ENCODE results near the gene PRELP. TPM values are rescaled to one million over a fixed set of nuclear protein-coding genes. Genes with fewer than 3 reads are reported as not detected.

PRELP gene
- total RNA-seq, 4 donors from 2014 or later = 63.1 to 140 (median 80.8) TPM

DNA sequence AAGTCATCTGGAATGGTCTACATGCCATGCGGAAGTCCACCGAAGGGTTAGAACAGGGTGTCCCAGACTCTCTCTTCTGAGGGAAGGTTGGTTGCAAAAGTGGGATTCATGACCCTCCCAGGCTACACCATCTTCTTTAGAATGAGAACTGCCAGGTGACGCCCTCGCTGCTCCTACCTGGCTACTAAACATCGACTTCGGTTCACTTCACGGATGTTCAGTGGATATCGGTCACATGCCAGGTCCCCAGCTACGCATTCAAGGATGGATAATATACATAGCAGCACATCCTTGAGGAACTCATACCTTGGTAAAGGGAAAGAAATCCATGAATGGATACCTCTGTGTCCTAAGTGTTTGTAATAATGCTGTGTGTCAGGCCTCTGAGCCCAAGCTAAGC lies 15.0 kb downstream of the PRELP start:
- no peak for TF ChIP-seq CTCF (IDR thresholded peaks at IDR 0.05; ENCODE audit: low read depth)

- TF ChIP-seq CTCF (IDR thresholded peaks at IDR 0.05; ENCODE audit: low read depth) = no peak
These were observed 16.1 kb downstream of the PRELP start for GRCh38 chr1:203491664-203492063.

DNA sequence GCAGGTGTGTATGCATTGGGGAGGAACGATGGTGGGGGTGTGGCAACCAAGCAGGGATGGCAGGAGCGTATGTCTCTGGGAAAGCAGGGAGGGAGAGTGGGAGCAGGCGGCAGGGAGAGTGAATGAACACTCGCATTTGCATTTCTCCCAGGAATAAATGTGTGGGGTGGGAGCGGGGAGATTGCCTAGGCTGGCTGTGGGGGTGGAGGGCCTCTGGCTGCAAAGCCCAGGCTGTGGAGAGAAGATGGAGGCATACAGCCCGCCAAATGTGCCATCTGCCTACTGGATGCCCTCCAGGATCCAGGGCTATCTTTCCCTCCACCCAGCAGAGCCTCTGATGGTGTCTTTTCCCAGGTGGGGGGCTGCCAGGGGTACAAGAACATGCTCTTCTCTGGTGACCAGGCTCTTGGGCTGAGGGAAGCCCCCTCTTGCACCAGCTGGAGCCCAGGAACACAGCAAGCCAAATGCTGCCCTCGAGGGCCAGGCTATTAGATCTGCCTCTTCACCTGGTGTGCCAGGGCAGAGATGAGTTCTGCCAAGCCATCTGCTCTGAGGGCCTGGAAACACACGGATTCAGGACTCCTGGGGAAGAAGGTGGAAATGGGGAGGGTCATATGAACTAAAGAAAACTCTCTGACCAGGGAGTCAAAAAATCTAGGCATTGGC lies 16.6 kb downstream of the PRELP start:
- no peak for TF ChIP-seq CTCF (IDR thresholded peaks at IDR 0.05; ENCODE audit: low read depth)

GRCh38 chr1:203492748-203493130 lies 17.1 kb downstream of the PRELP start:
- TF ChIP-seq CTCF (IDR thresholded peaks at IDR 0.05; ENCODE audit: low read depth) = no peak

- TF ChIP-seq CTCF (IDR thresholded peaks at IDR 0.05; ENCODE audit: low read depth) = no peak
These were observed 18.3 kb downstream of the PRELP start, which contains the start of gene OPTC for GRCh38 chr1:203493901-203494300. Gene OPTC (plus strand): TSS chr1:203494153. CDS start chr1:203496006, 1,853 bp downstream.

GRCh38 chr1:203495845-203496244 lies 20.2 kb downstream of the PRELP start:
- TF ChIP-seq CTCF (IDR thresholded peaks at IDR 0.05; ENCODE audit: low read depth) = no peak

GRCh38 chr1:203497269-203497777 lies 21.7 kb downstream of the PRELP start:
- TF ChIP-seq CTCF (IDR thresholded peaks at IDR 0.05; ENCODE audit: low read depth) = no peak
